Measurements from ENCODE around the gene SLC40A1.

The SLC40A1 gene

GRCh38 chr2:189599245-189599644 is 18.7 kb upstream of the SLC40A1 start:
- DNase-seq: no peak

GRCh38 chr2:189595417-189595816 is 14.8 kb upstream of the SLC40A1 start:
- no peak for DNase-seq

- no peak for DNase-seq
Measured at GRCh38 chr2:189594305-189594704, 13.7 kb upstream of the SLC40A1 start.

DNA sequence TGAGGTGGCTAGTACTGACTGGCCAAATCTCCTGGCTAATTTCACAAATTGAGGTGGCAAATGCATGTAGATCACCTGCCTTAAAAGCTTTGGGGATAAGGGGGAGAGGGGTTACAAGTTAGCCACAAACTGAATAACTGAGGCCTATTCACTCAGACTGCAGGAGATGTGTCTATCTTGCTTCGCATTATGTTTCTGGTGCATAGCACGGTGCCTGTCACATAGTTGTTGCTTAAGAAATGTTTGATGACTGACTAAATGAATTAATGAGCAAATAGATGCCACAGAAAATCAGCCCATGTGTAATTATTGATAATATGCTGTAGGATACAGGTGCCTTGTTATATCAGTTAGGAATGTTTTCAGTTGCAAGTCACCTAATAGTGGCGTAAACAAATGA is 12.5 kb upstream of the SLC40A1 start:
- DNase-seq: no peak

GRCh38 chr2:189592353-189592984 is 11.9 kb upstream of the SLC40A1 start:
- DNase-seq: no peak

DNA sequence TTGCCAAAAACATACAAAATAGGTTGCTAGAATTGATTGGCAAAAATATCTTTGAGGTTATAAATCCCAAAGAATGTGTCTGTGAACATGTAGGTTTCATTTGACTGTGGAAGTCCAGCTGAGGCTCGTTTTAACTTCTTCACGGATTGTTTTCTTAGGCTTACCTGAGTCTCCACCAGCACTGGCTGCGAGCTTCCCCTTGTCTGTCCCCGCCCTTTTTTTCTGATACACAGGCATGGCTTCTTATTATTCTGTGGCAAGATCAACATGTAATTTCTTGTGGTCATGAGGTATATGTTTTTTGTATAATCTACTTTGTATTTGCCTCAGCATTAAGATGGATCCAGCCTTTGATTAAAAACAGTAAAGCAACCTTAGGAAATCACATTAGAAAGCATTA is 7.2 kb upstream of the SLC40A1 start:
- no peak for DNase-seq

GRCh38 chr2:189585226-189585756 is 4.7 kb upstream of the SLC40A1 start:
- DNase-seq: no peak

DNA sequence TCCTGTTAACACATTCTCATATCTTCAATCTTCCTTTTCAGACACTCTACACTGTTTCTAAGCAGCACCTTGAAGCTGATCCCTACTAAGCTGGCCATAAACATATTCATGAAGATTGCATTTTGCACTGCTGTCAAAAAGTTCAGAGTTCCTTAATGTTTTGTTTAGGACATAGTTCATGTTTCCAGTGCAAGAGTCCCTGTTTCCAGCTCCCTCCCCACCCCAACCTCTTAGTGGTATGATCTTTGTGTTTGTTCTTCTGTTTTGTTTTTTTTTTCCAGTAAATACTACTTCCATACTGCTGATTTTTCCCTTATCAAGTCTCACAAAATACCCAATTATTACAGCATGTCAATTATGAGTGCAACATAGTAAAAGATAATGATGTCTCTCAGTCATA is 4.1 kb upstream of the SLC40A1 start:
- no peak for DNase-seq

DNA sequence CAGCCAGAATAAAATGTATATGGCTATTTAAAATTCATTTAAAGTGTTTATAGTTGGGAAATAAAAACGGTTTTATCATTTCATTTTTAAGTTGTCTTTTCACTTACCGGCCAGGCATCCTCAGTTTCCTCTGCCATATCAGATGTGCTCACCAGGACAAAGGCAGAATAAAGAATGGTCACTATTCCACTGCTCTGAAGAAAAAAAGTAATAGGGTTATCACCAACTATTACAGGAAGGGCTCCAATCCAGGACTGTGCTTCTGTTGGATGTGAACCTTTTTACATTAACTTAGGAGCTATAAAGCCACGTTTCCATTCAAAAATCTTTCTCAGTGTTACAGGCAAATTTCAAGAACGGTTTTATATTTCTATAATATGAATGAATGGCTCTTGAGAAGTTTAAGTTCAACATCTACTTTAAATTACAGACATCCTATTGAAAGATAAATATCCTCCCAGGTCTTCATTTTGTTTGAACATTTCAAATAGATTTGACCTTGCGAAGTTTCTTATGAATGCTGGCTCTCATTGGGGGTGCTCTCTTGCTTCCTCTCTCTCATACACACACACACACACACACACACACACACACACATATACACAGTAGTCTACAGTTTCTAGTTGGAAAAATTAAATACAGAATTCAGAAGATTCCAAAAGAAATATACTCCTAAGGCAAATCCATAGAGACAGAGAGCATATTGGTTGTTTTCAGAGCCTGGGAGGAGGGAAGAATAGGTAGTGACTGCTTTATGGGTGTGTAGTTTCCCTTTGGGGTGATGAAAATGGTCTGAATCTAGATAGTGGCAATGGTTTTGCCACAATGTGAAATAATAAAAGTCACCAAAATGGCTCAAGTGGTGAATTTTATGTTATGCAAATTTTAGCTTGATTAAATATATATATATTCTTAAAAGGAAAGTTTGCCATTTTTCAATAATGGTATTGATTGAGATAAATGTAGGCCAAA is 2.9 kb upstream of the SLC40A1 start:
- DNase-seq: no peak

- no peak for DNase-seq
Measured at GRCh38 chr2:189582809-189583192, 2.2 kb upstream of the SLC40A1 start.

DNA sequence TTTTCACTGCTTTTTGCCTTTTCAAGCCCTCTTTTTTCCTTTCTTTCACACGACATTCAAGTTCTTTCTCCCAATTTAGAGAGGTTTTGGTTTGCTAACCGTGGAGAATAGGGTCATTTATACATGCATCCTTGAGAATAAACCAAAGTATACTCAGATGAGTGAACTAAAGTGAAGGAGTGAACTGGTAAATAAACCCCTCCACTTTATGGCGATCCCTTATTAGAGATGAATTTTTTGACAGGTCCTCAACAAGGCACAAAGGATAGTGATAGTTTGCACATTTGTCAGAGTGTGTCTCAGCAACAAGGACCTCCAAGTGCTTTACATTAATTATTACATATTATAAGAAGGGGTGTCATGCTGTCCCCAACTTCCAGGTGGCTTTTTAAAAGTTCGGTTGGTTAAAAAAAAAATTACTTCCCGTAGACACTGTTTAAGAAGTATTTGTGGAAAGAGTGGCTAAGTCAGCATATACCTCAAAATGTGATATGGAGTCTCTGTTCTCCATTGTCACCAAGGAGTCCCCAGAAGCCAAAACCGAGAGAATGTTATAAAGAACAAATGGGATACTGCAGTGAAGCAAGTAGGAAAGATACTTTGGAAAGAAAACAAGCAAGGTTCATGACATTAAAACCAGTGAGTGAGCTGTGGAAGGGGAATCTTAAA is 1.7 kb upstream of the SLC40A1 start:
- DNase-seq: no peak

GRCh38 chr2:189581354-189582139 is 961 bp upstream of the SLC40A1 start:
- DNase-seq: no peak

- no peak for DNase-seq
Measured at GRCh38 chr2:189580241-189580651, 340 bp downstream of the SLC40A1 start.

GRCh38 chr2:189579585-189580186 is 900 bp downstream of the SLC40A1 start:
- no peak for DNase-seq

DNA sequence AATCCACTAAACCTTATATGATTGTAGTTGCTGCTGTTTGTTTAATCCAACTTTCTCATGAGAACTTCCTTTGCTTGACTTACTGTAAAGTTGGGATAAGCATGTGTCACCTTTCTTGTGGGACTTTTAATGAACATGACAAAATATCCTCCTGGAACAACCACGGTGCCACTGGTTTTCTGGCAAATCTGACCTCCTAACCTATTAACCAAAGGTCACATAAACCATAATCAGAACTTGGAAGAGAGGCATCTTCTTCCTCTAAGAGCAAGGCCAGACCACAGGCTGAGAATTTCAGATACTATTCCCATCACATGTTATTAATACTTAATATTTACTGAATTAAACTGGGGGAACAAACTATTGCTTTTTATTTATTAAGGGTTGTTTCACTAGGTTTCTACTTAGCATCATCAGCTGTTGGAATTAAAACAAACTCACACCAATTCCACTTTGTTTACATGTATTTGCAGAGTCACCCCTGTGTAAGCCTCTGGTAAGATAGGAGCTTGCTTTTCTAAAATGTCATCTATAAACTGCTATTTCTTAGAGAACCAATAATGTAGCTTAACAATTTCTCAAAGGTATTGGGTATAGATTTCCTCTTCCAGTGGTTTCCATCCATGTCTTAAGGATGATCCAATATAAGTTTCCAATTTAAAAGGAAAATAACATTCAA is 2.2 kb downstream of the SLC40A1 start:
- DNase-seq: no peak

GRCh38 chr2:189577121-189577520 is 3.5 kb downstream of the SLC40A1 start:
- no peak for DNase-seq

GRCh38 chr2:189576396-189576795 is 4.2 kb downstream of the SLC40A1 start:
- no peak for DNase-seq

DNA sequence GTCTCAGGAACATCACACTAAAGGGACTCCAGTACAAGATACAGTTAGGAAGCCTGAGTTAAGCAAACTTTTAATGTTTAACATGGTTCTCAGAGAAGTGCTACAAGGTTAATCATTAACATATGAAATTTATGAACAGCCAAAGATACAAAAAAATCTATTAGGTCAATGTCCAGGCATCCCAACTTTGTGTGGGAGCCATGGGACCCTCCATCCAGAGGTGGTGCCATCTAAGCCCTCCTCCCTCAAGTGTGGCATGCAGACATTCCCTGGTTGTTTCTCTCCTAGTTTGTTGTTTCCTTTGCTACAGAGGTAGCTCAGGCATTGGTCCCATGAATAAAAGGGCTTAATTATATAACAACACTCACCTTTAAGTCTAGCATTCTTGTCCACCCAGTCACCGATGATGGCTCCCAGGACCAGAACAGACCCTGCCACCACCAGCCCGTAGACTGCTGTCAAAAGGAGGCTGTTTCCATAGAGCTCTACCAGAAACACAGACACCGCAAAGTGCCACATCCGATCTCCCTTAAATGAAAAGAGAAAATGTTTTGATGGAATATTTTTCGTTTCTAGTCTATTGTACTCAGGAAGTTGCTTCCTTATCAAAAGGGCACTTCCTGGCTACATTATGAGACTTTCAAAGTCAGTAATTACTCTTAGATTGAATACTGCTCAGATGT is 5.7 kb downstream of the SLC40A1 start:
- DNase-seq: no peak

DNA sequence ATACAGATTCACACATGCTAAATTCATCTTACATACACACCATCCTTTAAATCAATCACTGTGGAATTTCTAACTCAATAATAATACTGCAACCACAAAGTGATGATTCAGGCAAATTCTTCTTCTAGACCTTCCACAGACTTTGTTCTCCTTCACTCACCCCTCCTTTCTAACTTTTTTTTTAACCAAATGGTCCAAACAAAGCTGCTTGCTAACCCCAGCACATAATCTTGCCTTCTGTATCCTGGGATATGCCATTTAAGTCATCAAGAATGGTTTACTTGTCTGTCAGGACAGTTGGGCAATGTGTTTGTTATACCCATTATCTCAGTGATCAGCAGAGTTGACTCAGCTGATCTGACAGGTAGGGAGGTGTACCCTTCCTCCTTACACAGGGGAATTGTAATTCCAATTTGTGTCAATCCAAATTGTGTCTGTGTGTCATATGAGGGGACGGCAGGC is 10.0 kb downstream of the SLC40A1 start:
- DNase-seq: no peak

DNA sequence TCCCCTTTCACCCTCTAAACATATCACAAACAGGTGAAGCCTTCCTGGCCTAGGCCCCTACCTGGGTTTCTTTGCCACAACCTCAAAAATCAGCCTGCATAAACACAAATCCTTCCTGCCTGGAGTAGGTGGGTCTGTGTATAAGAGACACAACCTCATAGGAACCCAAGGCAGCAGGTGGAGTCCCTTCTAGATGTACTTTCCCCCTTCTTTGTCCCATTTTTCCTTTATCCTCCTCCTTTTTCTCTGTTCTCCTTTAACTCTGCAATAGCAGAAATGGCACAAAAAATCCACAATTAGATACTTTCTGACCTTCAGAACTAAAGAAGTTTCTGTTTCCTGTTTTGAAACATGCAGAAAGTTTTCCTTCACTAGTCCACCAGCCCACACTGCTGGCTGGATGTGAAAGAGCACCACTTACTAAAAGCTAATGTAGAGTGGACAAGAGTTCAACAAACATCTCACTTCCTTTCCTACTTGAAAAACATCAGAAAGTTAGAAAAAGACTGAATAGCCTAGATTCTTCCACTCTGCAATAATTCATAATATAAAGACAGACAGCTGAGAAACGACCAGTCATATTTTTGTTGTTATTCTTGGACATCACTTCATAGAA is 11.2 kb downstream of the SLC40A1 start:
- no peak for DNase-seq
